B cell (primary cell): Measurements from ENCODE around the gene EGFL7. TPM values are rescaled to one million over a fixed set of nuclear protein-coding genes. Genes with fewer than 3 reads are reported as not detected.

Source experiments
- ATAC-seq: fragments of 200-7000 bp; cut with Tn5 transposase; one replicate; pipeline ENCODE4 v1.10.0; 2021; ENCODE audit warnings: low read depth, mild to moderate bottlenecking, moderate number of reproducible peaks, moderate library complexity
- CTCF ChIA-PET: fragments of 350-600 bp; sonication (Branson Sonifier 250); formaldehyde crosslinking; loops from one replicate; lab custom pipeline; 2021; ENCODE audit warnings: antibody characterized with exemption, inconsistent platforms; lab: Charles Lee
- POLR2A ChIA-PET: fragments of 350-600 bp; sonication (Branson Sonifier 250); formaldehyde crosslinking; loops from one replicate; lab custom pipeline; 2021; ENCODE audit warnings: antibody characterized with exemption; lab: Charles Lee
- DNase-seq: peaks from one replicate; pipeline ENCODE4 v3.0.0; 2013
- H2AFZ ChIP-seq: 2 replicates; pipeline ENCODE4 v1.6.1; 2012; ENCODE audit warnings: mild to moderate bottlenecking, low read depth, low read length; ENCODE audit not compliant: insufficient read depth, poor library complexity, severe bottlenecking
- H3K27ac ChIP-seq, 2 donors: 1 replicate in 1 of 2; 2 replicates in 1 of 2; pipeline ENCODE4 v1.5.1; 2012 to 2013; ENCODE audit warnings: low read length in 2 of 2, mild to moderate bottlenecking in 2 of 2, moderate library complexity in 1 of 2
- H3K27me3 ChIP-seq, 4 experiments: fragments of 200-600 bp in 1 of 4; sonication (generic) in 1 of 4; replicated peaks in 1 of 4; 1 replicate in 2 of 4; 2 replicates in 2 of 4; pipeline versions ENCODE4 v1.6.1 to v1.7.0; 2013 to 2016; ENCODE audit warnings: low read length in 3 of 4, mild to moderate bottlenecking in 2 of 4, mixed read lengths in 1 of 4, moderate library complexity in 1 of 4; ENCODE audit not compliant: insufficient read depth in 4 of 4, control insufficient read depth in 3 of 4; ENCODE audit errors: control extremely low read depth in 1 of 4
- H3K36me3 ChIP-seq, 2 experiments: replicated peaks in 1 of 2; 1 replicate in 1 of 2; 2 replicates in 1 of 2; pipeline versions ENCODE4 v1.6.1 to v1.7.1; 2013; ENCODE audit warnings: low read length in 1 of 2; ENCODE audit not compliant: insufficient read depth in 2 of 2, control insufficient read depth in 1 of 2; ENCODE audit errors: control extremely low read depth in 1 of 2, extremely low read depth in 1 of 2
- H3K4me1 ChIP-seq, 2 donors: fragments of 200-600 bp in 1 of 2; sonication (generic) in 1 of 2; 1 replicate in 1 of 2; 2 replicates in 1 of 2; pipeline versions ENCODE4 v1.5.1 to v1.6.1; 2013 to 2017; ENCODE audit warnings: low read length in 2 of 2; ENCODE audit not compliant: control insufficient read depth in 2 of 2, insufficient read depth in 2 of 2
- H3K4me2 ChIP-seq: replicated peaks from 2 replicates; pipeline ENCODE3; 2012; ENCODE audit warnings: mild to moderate bottlenecking, low read depth, low read length; ENCODE audit not compliant: poor library complexity, severe bottlenecking
- H3K4me3 ChIP-seq, 5 experiments: fragments of 200-600 bp in 1 of 5; sonication (generic) in 1 of 5; 1 replicate in 3 of 5; 2 replicates in 2 of 5; pipeline versions ENCODE4 v1.5.1 to v1.7.0; 2011 to 2016; ENCODE audit warnings: low read length in 4 of 5, mild to moderate bottlenecking in 4 of 5, low read depth in 2 of 5, control low read depth in 1 of 5, moderate library complexity in 1 of 5; ENCODE audit not compliant: insufficient read depth in 1 of 5; ENCODE audit errors: control extremely low read depth in 1 of 5, extremely low read depth in 1 of 5
- H3K79me2 ChIP-seq: fragments of 200-600 bp; sonication (generic); one replicate; pipeline ENCODE4 v1.6.0; 2016; ENCODE audit warnings: low read length; ENCODE audit not compliant: control insufficient read depth, insufficient read depth
- H3K9ac ChIP-seq: fragments of 200-600 bp; sonication (generic); 2 replicates; pipeline ENCODE4 v1.6.1; 2017; ENCODE audit warnings: mild to moderate bottlenecking, low read length, moderate library complexity
- H3K9me3 ChIP-seq, 3 donors: one replicate each; pipeline versions ENCODE4 v1.6.1 to v1.7.1; 2013; ENCODE audit warnings: low read length in 2 of 3; ENCODE audit not compliant: control insufficient read depth in 2 of 3, insufficient read depth in 1 of 3; ENCODE audit errors: control extremely low read depth in 1 of 3
- H4K20me1 ChIP-seq: 2 replicates; pipeline ENCODE4 v1.6.0; 2012; ENCODE audit warnings: mild to moderate bottlenecking, low read length; ENCODE audit not compliant: insufficient read depth, control insufficient read depth, poor library complexity, severe bottlenecking
- H3K27ac Mint-ChIP-seq: one replicate; pipeline ENCODE4 v1.8.0; 2021; ENCODE audit warnings: mixed read lengths
- H3K27me3 Mint-ChIP-seq: one replicate; pipeline ENCODE4 v1.8.0; 2021; ENCODE audit warnings: mixed read lengths
- H3K4me1 Mint-ChIP-seq: one replicate; pipeline ENCODE4 v1.8.0; 2021; ENCODE audit warnings: mixed read lengths
- H3K4me3 Mint-ChIP-seq: one replicate; pipeline ENCODE4 v1.8.0; 2021; ENCODE audit warnings: mixed read lengths
- H3K9me3 Mint-ChIP-seq: one replicate; pipeline ENCODE4 v1.8.0; 2022; ENCODE audit warnings: mixed read lengths; ENCODE audit not compliant: insufficient read depth
- EZH2 ChIP-seq: IDR thresholded peaks from 2 replicates; pipeline ENCODE4 v1.6.1; 2012; ENCODE audit warnings: borderline replicate concordance, low read depth, mild to moderate bottlenecking, moderate library complexity, low read length; ENCODE audit not compliant: insufficient read depth, poor library complexity, severe bottlenecking
- WGBS: methylation state at CpG from one replicate; pipeline ENCODE4 v1.1.5; 2013; ENCODE audit warnings: missing lambda C conversion rate; ENCODE audit not compliant: insufficient coverage; 5-methylcytosine and 5-hydroxymethylcytosine counted together
- intact Hi-C: fragments of 100-400 bp; cut with micrococcal nuclease; formaldehyde crosslinking; loops from one replicate; pipeline ENCODE4 v1.10.0; 2022
- polyA plus RNA-seq: library from polyadenylated mRNA; depleted of rRNA; stranded (reverse); fragments of >200 nt; gene quantifications from 2 replicates; pipeline ENCODE4 v1.2.3, GENCODE V29; 2012
- total RNA-seq, 2 donors: library from RNA; stranded (reverse); fragments of 120-200 nt in 1 of 2; gene quantifications; 1 replicate in 1 of 2; 2 replicates in 1 of 2; pipeline versions ENCODE4 v1.2.3 to v1.2.4, GENCODE V29; 2013 to 2022
- TF ChIP-seq, protein P1 (sequence below): fragments of 200-600 bp; IDR thresholded peaks from one replicate; pipeline ENCODE4 v1.8.0; 2022; ENCODE audit warnings: antibody characterized with exemption, mild to moderate bottlenecking

The EGFL7 gene
- total and polyA plus RNA-seq, 2 donors (not counting 1 experiment from before 2014, with no cell fraction given), result 0.34 TPM; not detected in 1

DNA sequence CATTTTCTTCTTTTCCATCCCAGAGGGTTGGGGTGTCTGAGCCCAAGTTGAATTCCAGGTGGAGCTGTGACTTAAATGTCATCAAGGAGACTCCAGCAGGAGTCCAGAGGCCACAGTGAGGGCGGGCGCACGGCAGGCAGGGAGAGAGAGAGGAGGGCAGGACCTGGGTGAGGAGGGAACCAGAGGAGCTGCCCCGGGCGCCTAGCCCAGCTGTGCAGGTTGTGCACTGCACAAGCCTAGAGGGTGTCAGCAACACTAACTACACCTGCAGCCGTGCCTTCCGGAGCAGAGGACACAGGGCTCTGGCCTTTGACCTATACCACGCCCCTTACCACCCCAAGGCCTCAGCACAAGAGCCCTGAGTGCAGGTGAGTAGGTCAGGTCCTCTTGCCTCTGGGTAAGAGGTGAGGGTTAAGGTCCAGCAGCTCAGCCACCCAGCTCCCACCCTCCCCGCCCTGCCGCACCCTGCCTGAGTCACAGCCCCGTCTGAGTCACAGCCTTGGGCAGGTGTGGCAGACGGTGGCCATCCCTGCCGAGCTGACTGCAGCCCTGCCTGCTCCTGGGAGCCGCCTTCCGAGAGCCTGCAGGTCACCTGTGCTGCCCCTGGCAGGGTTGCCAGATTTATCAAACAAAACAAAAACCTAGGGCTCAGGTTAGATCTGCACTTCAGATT is 30.9 kb downstream of the EGFL7 start:
- H3K27me3 ChIP-seq, result peaks cover 0 to 29% (median 7%) of the 10 kb centered on the region in 4 experiments
- H3K9ac ChIP-seq, result no peak overlapping the region
- POLR2A ChIA-PET, result no interaction called here

More for the DNA sequence above, 30.9 kb downstream of the EGFL7 start:
- CTCF ChIA-PET, result interaction anchor here (0.6 to 2.4 kb wide), 2 partner anchors 34 to 349 kb away, joined by 4 to 7 read pairs; no protein-coding TSS in a partner anchor
- no peaks in the 10 kb centered on the region for H4K20me1 ChIP-seq
- no peaks in the 10 kb centered on the region for H3K79me2 ChIP-seq
- peaks cover 11% of the 10 kb centered on the region for H3K4me1 Mint-ChIP-seq
- no peak overlapping the region for H3K4me3 ChIP-seq
- no peaks in the 10 kb centered on the region for H3K36me3 ChIP-seq
- no peak overlapping the region for H3K27ac ChIP-seq
- intact Hi-C loops, result no loop called here
- TF ChIP-seq EZH2, result no peak
- TF ChIP-seq, protein P1, sequence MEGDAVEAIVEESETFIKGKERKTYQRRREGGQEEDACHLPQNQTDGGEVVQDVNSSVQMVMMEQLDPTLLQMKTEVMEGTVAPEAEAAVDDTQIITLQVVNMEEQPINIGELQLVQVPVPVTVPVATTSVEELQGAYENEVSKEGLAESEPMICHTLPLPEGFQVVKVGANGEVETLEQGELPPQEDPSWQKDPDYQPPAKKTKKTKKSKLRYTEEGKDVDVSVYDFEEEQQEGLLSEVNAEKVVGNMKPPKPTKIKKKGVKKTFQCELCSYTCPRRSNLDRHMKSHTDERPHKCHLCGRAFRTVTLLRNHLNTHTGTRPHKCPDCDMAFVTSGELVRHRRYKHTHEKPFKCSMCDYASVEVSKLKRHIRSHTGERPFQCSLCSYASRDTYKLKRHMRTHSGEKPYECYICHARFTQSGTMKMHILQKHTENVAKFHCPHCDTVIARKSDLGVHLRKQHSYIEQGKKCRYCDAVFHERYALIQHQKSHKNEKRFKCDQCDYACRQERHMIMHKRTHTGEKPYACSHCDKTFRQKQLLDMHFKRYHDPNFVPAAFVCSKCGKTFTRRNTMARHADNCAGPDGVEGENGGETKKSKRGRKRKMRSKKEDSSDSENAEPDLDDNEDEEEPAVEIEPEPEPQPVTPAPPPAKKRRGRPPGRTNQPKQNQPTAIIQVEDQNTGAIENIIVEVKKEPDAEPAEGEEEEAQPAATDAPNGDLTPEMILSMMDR, result no peak
- no peak overlapping the region for H3K27ac Mint-ChIP-seq
- peaks cover 11% of the 10 kb centered on the region for H3K27me3 Mint-ChIP-seq
- WGBS, result 76% methylated on average over 10 of the region's 15 CpGs
- DNase-seq (no peak), ATAC-seq (peak; percentile 37)
- H3K9me3 ChIP-seq, result no peaks in the 10 kb centered on the region
- H3K9me3 Mint-ChIP-seq, result no peaks in the 10 kb centered on the region
- H2AFZ ChIP-seq, result no peak overlapping the region
- no peak overlapping the region for H3K4me2 ChIP-seq
- H3K4me3 Mint-ChIP-seq, result no peak overlapping the region
- peaks cover 3 to 19% of the 10 kb centered on the region in 2 donors for H3K4me1 ChIP-seq
